Activated CD8-positive, alpha-beta T cell treated with anti-CD3 and anti-CD28 coated beads for 36 hours (primary cell): Measurements from ENCODE around the gene TMEM248. TPM values are rescaled to one million over a fixed set of nuclear protein-coding genes. Genes with fewer than 3 reads are reported as not detected.
A peak's percentile ranks its signal among the peaks of the same experiment; 100 is the strongest.
"Not testable (repeated sequence)": the region's sequence is repeated elsewhere in the genome, so short reads cannot be mapped to it uniquely, and the experiment has no call there.

Experiments
- ATAC-seq: fragments of 200-7000 bp; cut with Tn5 transposase; one replicate; pipeline ENCODE4 v1.10.0; 2021; ENCODE audit warnings: mild to moderate bottlenecking, moderate library complexity
- CTCF ChIA-PET: fragments of 350-600 bp; sonication (Branson Sonifier 250); formaldehyde crosslinking; loops from one replicate; lab custom pipeline; 2021; ENCODE audit warnings: antibody characterized with exemption; lab: Charles Lee
- POLR2A ChIA-PET: fragments of 350-600 bp; sonication (Branson Sonifier 250); formaldehyde crosslinking; loops from one replicate; lab custom pipeline; 2021; ENCODE audit warnings: antibody characterized with exemption; lab: Charles Lee
- DNase-seq: peaks from one replicate; pipeline ENCODE4 v3.0.0-alpha.2; 2020
- H3K27ac Mint-ChIP-seq: one replicate; pipeline ENCODE4 v1.8.0; 2021; ENCODE audit warnings: mild to moderate bottlenecking, mixed read lengths
- H3K27me3 Mint-ChIP-seq: one replicate; pipeline ENCODE4 v1.8.0; 2021; ENCODE audit warnings: mixed read lengths
- H3K36me3 Mint-ChIP-seq: one replicate; pipeline ENCODE4 v1.8.0; 2021; ENCODE audit warnings: low read depth, mixed read lengths
- H3K4me1 Mint-ChIP-seq: one replicate; pipeline ENCODE4 v1.8.0; 2021; ENCODE audit warnings: low read depth, mixed read lengths
- H3K4me3 Mint-ChIP-seq: one replicate; pipeline ENCODE4 v1.8.0; 2021; ENCODE audit warnings: mild to moderate bottlenecking, moderate library complexity, mixed read lengths
- H3K9me3 Mint-ChIP-seq: one replicate; pipeline ENCODE4 v1.8.0; 2021; ENCODE audit warnings: mixed read lengths
- intact Hi-C: fragments of 100-400 bp; cut with micrococcal nuclease; formaldehyde crosslinking; loops from one replicate; pipeline ENCODE4 v1.10.0; 2022
- total RNA-seq, 2 experiments: library from RNA; stranded (reverse); gene quantifications; one replicate each; pipeline ENCODE4 v1.2.3, GENCODE V29; 2021
- TF ChIP-seq, protein P1 (sequence below): fragments of 200-600 bp; IDR thresholded peaks from one replicate; pipeline ENCODE4 v1.8.0; 2022; ENCODE audit warnings: antibody characterized with exemption, mild to moderate bottlenecking

Gene TMEM248
- total RNA-seq, 2 experiments from 2014 or later, result 66.7 to 76.1 TPM

DNA sequence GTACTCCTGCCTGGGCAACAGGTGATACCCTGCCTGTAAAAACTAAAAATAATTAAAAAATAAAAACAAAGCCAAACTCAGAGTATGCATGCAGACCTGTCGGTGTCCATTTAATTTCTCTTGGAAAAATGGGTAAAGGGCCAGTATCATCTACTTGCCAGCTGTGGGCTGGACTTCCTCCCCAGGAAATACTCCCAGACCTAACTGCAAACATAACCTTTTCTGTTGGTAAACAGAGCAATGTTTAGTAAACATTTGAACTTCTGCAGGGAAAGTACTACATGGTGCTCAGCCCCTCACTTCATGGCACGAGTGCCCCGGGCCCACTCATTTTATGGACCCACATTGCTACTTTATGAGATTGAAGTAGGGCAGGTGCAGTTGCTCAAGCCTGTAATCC, 10.2 kb upstream of the TMEM248 start:
- intact Hi-C loops, result no loop called here
- no peak for DNase-seq
- H3K9me3 Mint-ChIP-seq, result no peaks in the 10 kb centered on the region
- no peak overlapping the region for H3K27ac Mint-ChIP-seq
- no peaks in the 10 kb centered on the region for H3K4me1 Mint-ChIP-seq
- no peaks in the 10 kb centered on the region for H3K36me3 Mint-ChIP-seq
- H3K4me3 Mint-ChIP-seq, result no peak overlapping the region
- no peak for ATAC-seq
- TF ChIP-seq, protein P1, sequence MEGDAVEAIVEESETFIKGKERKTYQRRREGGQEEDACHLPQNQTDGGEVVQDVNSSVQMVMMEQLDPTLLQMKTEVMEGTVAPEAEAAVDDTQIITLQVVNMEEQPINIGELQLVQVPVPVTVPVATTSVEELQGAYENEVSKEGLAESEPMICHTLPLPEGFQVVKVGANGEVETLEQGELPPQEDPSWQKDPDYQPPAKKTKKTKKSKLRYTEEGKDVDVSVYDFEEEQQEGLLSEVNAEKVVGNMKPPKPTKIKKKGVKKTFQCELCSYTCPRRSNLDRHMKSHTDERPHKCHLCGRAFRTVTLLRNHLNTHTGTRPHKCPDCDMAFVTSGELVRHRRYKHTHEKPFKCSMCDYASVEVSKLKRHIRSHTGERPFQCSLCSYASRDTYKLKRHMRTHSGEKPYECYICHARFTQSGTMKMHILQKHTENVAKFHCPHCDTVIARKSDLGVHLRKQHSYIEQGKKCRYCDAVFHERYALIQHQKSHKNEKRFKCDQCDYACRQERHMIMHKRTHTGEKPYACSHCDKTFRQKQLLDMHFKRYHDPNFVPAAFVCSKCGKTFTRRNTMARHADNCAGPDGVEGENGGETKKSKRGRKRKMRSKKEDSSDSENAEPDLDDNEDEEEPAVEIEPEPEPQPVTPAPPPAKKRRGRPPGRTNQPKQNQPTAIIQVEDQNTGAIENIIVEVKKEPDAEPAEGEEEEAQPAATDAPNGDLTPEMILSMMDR, result no peak
- ChIA-PET POLR2A (no interaction called here), CTCF (no interaction called here)
- no peaks in the 10 kb centered on the region for H3K27me3 Mint-ChIP-seq

DNA sequence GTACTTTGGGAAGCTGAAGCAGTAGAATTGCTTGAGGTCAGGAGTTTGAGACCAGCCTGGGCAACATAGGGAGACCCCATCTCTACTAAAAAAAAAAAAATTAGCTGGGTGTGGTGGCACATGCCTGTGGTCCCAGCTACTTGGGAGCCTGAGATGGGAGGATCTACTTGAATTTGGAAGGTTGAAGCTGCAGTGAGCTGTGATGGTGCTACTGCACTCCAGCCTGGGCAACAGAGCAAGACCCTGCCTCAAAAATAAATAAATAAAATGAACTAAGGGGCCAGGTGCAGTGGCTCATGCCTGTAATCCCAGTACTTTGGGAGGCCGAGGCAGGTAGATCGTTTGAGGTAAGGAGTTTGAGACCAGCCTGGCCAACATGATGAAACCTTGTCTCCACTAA, 9.8 kb upstream of the TMEM248 start:
- H3K9me3 Mint-ChIP-seq, ATAC-seq, H3K4me3 Mint-ChIP-seq, H3K4me1 Mint-ChIP-seq, intact Hi-C loops, H3K27ac Mint-ChIP-seq, POLR2A ChIA-PET, DNase-seq, H3K36me3 Mint-ChIP-seq, H3K27me3 Mint-ChIP-seq: not testable (repeated sequence)
- CTCF ChIA-PET, result interaction anchor here (1.4 kb wide), 1 partner anchor 15 kb away, joined by 3 read pairs; no protein-coding TSS in a partner anchor

DNA sequence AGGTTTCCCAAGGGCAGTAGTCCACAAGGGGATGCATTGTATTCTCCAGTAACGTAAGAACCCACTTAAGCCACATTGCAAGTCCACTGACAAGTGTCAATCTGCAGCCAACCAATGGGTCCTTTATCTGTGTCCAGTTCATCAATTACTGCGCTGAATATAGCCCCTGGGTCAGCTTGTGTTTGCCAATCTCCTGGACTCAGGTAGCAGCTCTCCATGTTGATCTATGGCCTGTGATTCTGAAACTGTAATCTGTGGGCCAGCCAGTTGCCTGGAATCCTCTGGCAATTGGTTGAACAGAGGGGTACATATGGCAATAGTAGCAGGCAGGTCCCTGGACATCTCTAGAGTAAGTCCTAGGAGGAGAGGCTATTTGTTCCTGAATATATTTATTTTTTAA, 8.8 kb upstream of the TMEM248 start:
- DNase-seq (no peak), ATAC-seq (no peak)
- Mint-ChIP-seq H3K36me3 (no peaks in the 10 kb centered on the region), H3K4me1 (no peaks in the 10 kb centered on the region), H3K9me3 (no peaks in the 10 kb centered on the region), H3K27ac (no peak overlapping the region), H3K4me3 (no peak overlapping the region), H3K27me3 (no peaks in the 10 kb centered on the region)
- TF ChIP-seq, protein P1, result no peak
- POLR2A ChIA-PET, result no interaction called here
- intact Hi-C loops, result no loop called here
- CTCF ChIA-PET, result interaction anchor here (1.4 kb wide), 1 partner anchor 14 kb away, joined by 3 read pairs; no protein-coding TSS in a partner anchor

DNA sequence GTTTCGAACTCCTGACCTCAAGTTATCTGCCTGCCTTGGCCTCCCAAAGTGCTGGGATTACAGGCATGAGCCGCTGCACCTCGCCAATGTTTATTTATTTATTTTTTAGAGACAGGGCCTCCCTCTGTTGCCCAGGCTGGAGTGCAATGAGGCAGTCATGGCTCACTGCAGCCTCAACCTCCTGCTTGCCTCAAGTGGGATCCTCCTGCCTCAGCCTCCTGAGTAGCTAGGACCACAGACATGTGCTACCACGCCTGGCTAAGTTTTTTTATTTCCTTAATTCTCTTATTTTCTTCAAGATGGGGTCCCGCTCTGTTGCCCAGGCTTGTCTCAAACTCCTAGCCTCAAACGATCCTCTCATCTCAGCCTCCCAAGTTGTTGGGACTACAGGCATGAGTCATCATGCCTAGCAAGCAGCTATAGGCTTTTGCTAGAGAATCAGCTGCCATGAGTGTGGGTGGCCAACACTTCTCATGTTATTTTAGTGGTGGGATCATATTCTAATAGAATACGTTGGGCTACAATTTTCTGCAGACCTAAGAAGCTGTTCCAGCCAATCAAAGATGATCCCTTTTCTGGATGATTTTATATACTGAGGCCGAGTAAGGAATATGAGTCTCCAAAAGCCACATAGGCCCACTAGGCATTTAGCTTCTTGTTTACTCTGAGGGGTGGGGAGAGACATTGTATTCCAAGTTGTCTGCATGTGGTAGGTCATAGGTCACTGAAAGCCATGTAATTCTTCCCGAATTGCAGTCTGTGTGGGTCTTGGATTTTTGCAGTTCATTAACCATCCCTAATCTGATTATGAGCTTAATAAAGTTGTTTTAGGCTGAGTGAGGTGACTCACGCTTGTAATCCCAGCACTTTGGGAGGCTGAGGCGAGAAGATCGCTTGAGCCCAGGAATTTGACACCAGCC, 7.6 kb upstream of the TMEM248 start:
- no peaks in the 10 kb centered on the region for H3K27me3 Mint-ChIP-seq
- CTCF ChIA-PET, result interaction anchor here (0.7 to 1.5 kb wide), 3 partner anchors 8 to 9 kb away, joined by 3 to 6 read pairs (median 3); no protein-coding TSS in a partner anchor
- no peaks in the 10 kb centered on the region for H3K36me3 Mint-ChIP-seq
- H3K4me3 Mint-ChIP-seq, result no peak overlapping the region
- intact Hi-C loops, result no loop called here
- no peaks in the 10 kb centered on the region for H3K9me3 Mint-ChIP-seq
- TF ChIP-seq, protein P1, result no peak
- no peaks in the 10 kb centered on the region for H3K4me1 Mint-ChIP-seq
- POLR2A ChIA-PET, result no interaction called here
- ATAC-seq, result no peak
- DNase-seq, result no peak
- H3K27ac Mint-ChIP-seq, result no peak overlapping the region

DNA sequence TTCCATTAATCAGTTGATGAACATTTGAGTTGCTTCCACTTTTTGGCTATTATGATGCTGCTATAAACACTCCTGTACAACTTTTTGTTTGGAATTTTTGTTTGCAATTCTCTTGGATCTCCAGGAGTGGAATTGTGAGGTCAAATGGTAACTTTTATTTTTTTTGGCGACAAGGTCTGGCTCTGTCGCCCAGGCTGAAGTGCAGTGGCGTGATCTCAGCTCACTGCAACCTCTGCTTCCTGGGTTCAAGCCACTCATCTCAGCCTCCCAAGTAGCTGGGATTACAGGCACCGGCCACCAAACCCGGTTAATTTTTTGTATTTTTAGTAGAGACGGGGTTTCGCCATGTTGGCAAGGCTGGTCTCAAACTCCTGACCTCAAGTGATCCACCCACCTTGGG, 3.1 kb upstream of the TMEM248 start:
- not testable (repeated sequence) for ATAC-seq

DNA sequence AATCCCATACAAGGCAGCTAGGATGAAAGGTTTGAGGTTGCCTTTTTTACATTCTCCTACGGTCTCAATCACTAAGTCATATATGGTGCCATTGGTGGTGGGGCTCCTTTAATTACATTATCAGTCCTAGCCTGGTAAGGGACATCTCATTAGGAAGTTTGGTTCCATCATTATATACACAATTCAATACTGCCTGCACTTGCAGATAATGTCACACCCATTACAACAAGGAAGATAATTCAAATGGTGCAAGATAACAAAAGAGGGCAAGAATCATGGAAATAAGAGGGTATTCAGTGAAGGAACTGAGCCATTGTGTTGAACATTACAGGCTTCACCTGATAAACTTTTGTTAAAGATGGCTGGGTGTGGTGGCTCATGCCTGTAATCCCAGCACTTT, 1.7 kb upstream of the TMEM248 start:
- Mint-ChIP-seq H3K36me3 (peaks cover 29% of the 10 kb centered on the region), H3K9me3 (no peaks in the 10 kb centered on the region), H3K27me3 (no peaks in the 10 kb centered on the region), H3K4me3 (peak overlapping the region; percentile 90), H3K4me1 (peaks cover 23% of the 10 kb centered on the region), H3K27ac (no peak overlapping the region)
- CTCF ChIA-PET, result interaction anchor here (2.0 kb wide), 1 partner anchor 14 kb away, joined by 6 read pairs; no protein-coding TSS in a partner anchor
- DNase-seq, result no peak
- POLR2A ChIA-PET, result no interaction called here
- intact Hi-C loops, result no loop called here
- ATAC-seq, result no peak
- TF ChIP-seq, protein P1, result no peak

More for the DNA sequence above, 3.1 kb upstream of the TMEM248 start:
- H3K9me3 Mint-ChIP-seq, H3K4me3 Mint-ChIP-seq, H3K27ac Mint-ChIP-seq, DNase-seq, POLR2A ChIA-PET, H3K27me3 Mint-ChIP-seq, intact Hi-C loops: not testable (repeated sequence)
- peaks cover 25% of the 10 kb centered on the region for H3K36me3 Mint-ChIP-seq
- H3K4me1 Mint-ChIP-seq, result peaks cover 11% of the 10 kb centered on the region
- CTCF ChIA-PET, result interaction anchor here (2.0 kb wide), 1 partner anchor 13 kb away, joined by 6 read pairs; no protein-coding TSS in a partner anchor
